Measurements from ENCODE around the gene RLBP1. TPM values are rescaled to one million over a fixed set of nuclear protein-coding genes. Genes with fewer than 3 reads are reported as not detected.

RLBP1 gene
- total and polyA plus RNA-seq, 2 donors (not counting 3 experiments of a cell fraction or from before 2014, with no cell fraction given): not detected

DNA sequence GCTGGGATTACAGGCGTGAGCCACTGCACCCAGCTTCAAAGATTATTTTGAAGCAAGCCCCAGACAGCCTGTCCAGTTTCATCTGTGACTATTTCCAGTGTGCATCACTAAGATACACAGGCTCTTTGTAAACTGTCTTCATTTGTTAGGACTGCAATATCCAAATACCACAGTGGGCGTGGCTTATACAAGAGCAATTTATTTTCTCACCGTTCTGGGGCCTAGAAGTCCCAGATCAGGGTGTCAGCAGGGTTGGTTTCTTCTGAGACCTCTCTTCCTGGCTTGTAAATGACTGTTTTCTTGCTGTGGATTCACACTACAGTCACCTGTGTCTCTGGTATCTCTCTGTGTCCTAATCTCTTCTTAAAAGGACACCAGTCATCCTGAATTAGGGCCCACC is 59.7 kb downstream of the RLBP1 start:
- no peak overlapping the region for H2AFZ ChIP-seq (ENCODE audit: low read depth, low read length)
- H3K27me3 ChIP-seq (ENCODE audit: control insufficient read depth in 2 of 2, insufficient read depth in 2 of 2, low read length in 2 of 2): no peaks in the 10 kb centered on the region
- H3K79me2 ChIP-seq (ENCODE audit: control insufficient read depth, insufficient read depth, low read length): no peaks in the 10 kb centered on the region
- FAIRE-seq: no peak
- H3K4me3 ChIP-seq (replicated peaks in 1 of 3; ENCODE audit: insufficient read depth in 1 of 3, low read depth in 1 of 3, low read length in 3 of 3): no peak overlapping the region
- no peak overlapping the region for H3K27ac ChIP-seq (ENCODE audit: insufficient read depth, low read depth, low read length)
- POLR2A ChIA-PET: no interaction called here
- no peaks in the 10 kb centered on the region for H3K36me3 ChIP-seq (ENCODE audit: control insufficient read depth in 2 of 2, extremely low read depth in 1 of 2, insufficient read depth in 2 of 2, low read length in 2 of 2)
- H3K4me1 ChIP-seq (ENCODE audit: control insufficient read depth, extremely low read depth, insufficient read depth, low read length): peaks cover 14% of the 10 kb centered on the region
- CTCF ChIA-PET: no interaction called here
- no peak overlapping the region for H3K9ac ChIP-seq (replicated peaks; ENCODE audit: extremely low read depth, insufficient read depth, low read length)
- H4K20me1 ChIP-seq (replicated peaks; ENCODE audit: control insufficient read depth, extremely low read depth, insufficient read depth, low read length): no peaks in the 10 kb centered on the region
- DNase-seq (ENCODE audit: low read depth, low spot score): no peak
- H3K9me3 ChIP-seq (replicated peaks; ENCODE audit: control insufficient read depth, insufficient read depth, low read length): no peaks in the 10 kb centered on the region
- dilution Hi-C loops (cut with MboI; ENCODE audit: extremely low pct_ligation_motif_present, low sequenced_read_pairs) (loop anchor here (25.0 kb wide), 1 partner anchor 99 kb away; no protein-coding TSS in a partner anchor), intact Hi-C loops (cut with micrococcal nuclease) (no loop called here)
- BruUV-seq (replicated peaks): no TSS peak
- no peaks in the 10 kb centered on the region for H3K9me1 ChIP-seq (replicated peaks; ENCODE audit: control insufficient read depth, extremely low read depth, insufficient read depth, low read length)
- TF ChIP-seq POLR2A (IDR thresholded peaks at IDR 0.05; ENCODE audit: low read depth, low read length) (no peak), FOS (IDR thresholded peaks at IDR 0.05; ENCODE audit: borderline replicate concordance, insufficient read depth, low read length) (no peak), POLR2AphosphoS5 (IDR thresholded peaks at IDR 0.05; ENCODE audit: insufficient read depth, low read depth, low read length) (no peak), MYC (IDR thresholded peaks at IDR 0.05; ENCODE audit: low read depth, low read length) (no peak), EZH2 (IDR thresholded peaks at IDR 0.05; ENCODE audit: borderline replicate concordance, low read depth, low read length, severe bottlenecking) (no peak), GATA2 (IDR thresholded peaks at IDR 0.05; ENCODE audit: insufficient read depth, insufficient read length, low read depth, low read length) (no peak), JUN (IDR thresholded peaks at IDR 0.05; ENCODE audit: borderline replicate concordance, insufficient read depth, insufficient read length, low read depth) (no peak)
- TF ChIP-seq, protein P1, sequence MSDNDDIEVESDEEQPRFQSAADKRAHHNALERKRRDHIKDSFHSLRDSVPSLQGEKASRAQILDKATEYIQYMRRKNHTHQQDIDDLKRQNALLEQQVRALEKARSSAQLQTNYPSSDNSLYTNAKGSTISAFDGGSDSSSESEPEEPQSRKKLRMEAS (IDR thresholded peaks at IDR 0.05; ENCODE audit: insufficient read depth, insufficient read length): no peak
- TF ChIP-seq, protein P2, sequence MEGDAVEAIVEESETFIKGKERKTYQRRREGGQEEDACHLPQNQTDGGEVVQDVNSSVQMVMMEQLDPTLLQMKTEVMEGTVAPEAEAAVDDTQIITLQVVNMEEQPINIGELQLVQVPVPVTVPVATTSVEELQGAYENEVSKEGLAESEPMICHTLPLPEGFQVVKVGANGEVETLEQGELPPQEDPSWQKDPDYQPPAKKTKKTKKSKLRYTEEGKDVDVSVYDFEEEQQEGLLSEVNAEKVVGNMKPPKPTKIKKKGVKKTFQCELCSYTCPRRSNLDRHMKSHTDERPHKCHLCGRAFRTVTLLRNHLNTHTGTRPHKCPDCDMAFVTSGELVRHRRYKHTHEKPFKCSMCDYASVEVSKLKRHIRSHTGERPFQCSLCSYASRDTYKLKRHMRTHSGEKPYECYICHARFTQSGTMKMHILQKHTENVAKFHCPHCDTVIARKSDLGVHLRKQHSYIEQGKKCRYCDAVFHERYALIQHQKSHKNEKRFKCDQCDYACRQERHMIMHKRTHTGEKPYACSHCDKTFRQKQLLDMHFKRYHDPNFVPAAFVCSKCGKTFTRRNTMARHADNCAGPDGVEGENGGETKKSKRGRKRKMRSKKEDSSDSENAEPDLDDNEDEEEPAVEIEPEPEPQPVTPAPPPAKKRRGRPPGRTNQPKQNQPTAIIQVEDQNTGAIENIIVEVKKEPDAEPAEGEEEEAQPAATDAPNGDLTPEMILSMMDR (IDR thresholded peaks at IDR 0.05; ENCODE audit: extremely low read depth in 1 of 2, insufficient read depth in 1 of 2, low read depth in 1 of 2, low read length in 2 of 2): no peak
- H3K4me2 ChIP-seq (ENCODE audit: insufficient read depth, low read length): no peak overlapping the region

Other genes starting within 250 kb of the RLBP1 start
- gene ABHD2, start 133.1 kb downstream of the RLBP1 start, total RNA-seq: 52.3 and 62.2 TPM in 2 replicates
- gene ABHD2, start 133.1 kb downstream of the RLBP1 start, polyA plus RNA-seq: 14.0 and 16.3 TPM in 2 replicates
- 65.9 and 74.7 TPM in 2 replicates for gene FANCI, start 22.4 kb upstream of the RLBP1 start, total RNA-seq
- 10.8 and 19.9 TPM in 2 replicates for gene FANCI, start 22.4 kb upstream of the RLBP1 start, polyA plus RNA-seq
- 77.7 and 79.4 TPM in 2 replicates for gene POLG, start 113.2 kb upstream of the RLBP1 start, total RNA-seq
- gene POLG, start 113.2 kb upstream of the RLBP1 start, polyA plus RNA-seq: 33.8 and 36.6 TPM in 2 replicates